Osteocyte (in vitro differentiated cells): ENCODE measurements around the gene TRIO. TPM values are rescaled to one million over a fixed set of nuclear protein-coding genes. Genes with fewer than 3 reads are reported as not detected.
"Not testable (repeated sequence)": the region's sequence is repeated elsewhere in the genome, so short reads cannot be mapped to it uniquely, and the experiment has no call there.

Source experiments
- DNase-seq: peaks from one replicate; pipeline ENCODE4 v3.0.0; 2021; ENCODE audit warnings: mixed read lengths; ENCODE audit not compliant: unreplicated experiment; ENCODE audit errors: extremely low spot score
- H3K27ac Mint-ChIP-seq: one replicate; pipeline ENCODE4 v1.8.0; 2021; ENCODE audit warnings: mild to moderate bottlenecking, mixed read lengths; ENCODE audit not compliant: unreplicated experiment
- H3K27me3 Mint-ChIP-seq: one replicate; pipeline ENCODE4 v1.8.0; 2021; ENCODE audit warnings: mixed read lengths; ENCODE audit not compliant: unreplicated experiment
- H3K36me3 Mint-ChIP-seq: one replicate; pipeline ENCODE4 v1.8.0; 2021; ENCODE audit warnings: mixed read lengths; ENCODE audit not compliant: unreplicated experiment
- H3K4me1 Mint-ChIP-seq: one replicate; pipeline ENCODE4 v1.8.0; 2021; ENCODE audit warnings: mixed read lengths; ENCODE audit not compliant: unreplicated experiment
- H3K4me3 Mint-ChIP-seq: one replicate; pipeline ENCODE4 v1.8.0; 2021; ENCODE audit warnings: mild to moderate bottlenecking, moderate library complexity, mixed read lengths; ENCODE audit not compliant: unreplicated experiment
- H3K9me3 Mint-ChIP-seq: one replicate; pipeline ENCODE4 v1.8.0; 2021; ENCODE audit warnings: mixed read lengths; ENCODE audit not compliant: unreplicated experiment
- CTCF ChIP-seq: fragments of 200-600 bp; sonication (generic); IDR thresholded peaks from 2 replicates; pipeline ENCODE4 v1.5.0; 2021; ENCODE audit warnings: antibody characterized with exemption, mild to moderate bottlenecking, moderate library complexity
- total RNA-seq: library from RNA; stranded (reverse); gene quantifications from 2 replicates; pipeline ENCODE4 v1.2.1, GENCODE V29; 2021

TRIO gene
- total RNA-seq, 1 donor from 2014 or later, result 336 TPM

GRCh38 chr5:14545308-14545707 is 402.2 kb downstream of the TRIO start:
- no peak for DNase-seq
- H3K27me3 Mint-ChIP-seq, result peaks cover 77% of the 10 kb centered on the region
- H3K4me1 Mint-ChIP-seq, result no peaks in the 10 kb centered on the region
- no peak for TF ChIP-seq CTCF
- H3K4me3 Mint-ChIP-seq, result no peak overlapping the region
- H3K27ac Mint-ChIP-seq, result no peak overlapping the region
- H3K36me3 Mint-ChIP-seq, result peaks cover 3% of the 10 kb centered on the region
- peaks cover 16% of the 10 kb centered on the region for H3K9me3 Mint-ChIP-seq

- Mint-ChIP-seq H3K9me3 (peaks cover 10% of the 10 kb centered on the region), H3K4me1 (no peaks in the 10 kb centered on the region), H3K27me3 (peaks cover 75% of the 10 kb centered on the region), H3K36me3 (peaks cover 3% of the 10 kb centered on the region), H3K27ac (no peak overlapping the region), H3K4me3 (no peak overlapping the region)
- TF ChIP-seq CTCF, result no peak
- DNase-seq, result no peak
These were observed 402.7 kb downstream of the TRIO start for GRCh38 chr5:14545862-14546261.

- Mint-ChIP-seq H3K27ac (no peak overlapping the region), H3K4me1 (no peaks in the 10 kb centered on the region), H3K4me3 (no peak overlapping the region), H3K27me3 (peaks cover 71% of the 10 kb centered on the region), H3K9me3 (no peaks in the 10 kb centered on the region), H3K36me3 (peaks cover 1% of the 10 kb centered on the region)
- TF ChIP-seq CTCF, result no peak
- no peak for DNase-seq
These were observed 404.5 kb downstream of the TRIO start for GRCh38 chr5:14547666-14548065.

- Mint-ChIP-seq H3K4me3 (no peak overlapping the region), H3K36me3 (peaks cover 1% of the 10 kb centered on the region), H3K27ac (no peak overlapping the region), H3K4me1 (no peaks in the 10 kb centered on the region), H3K9me3 (no peaks in the 10 kb centered on the region), H3K27me3 (peaks cover 60% of the 10 kb centered on the region)
- DNase-seq, result no peak
- TF ChIP-seq CTCF, result no peak
These were observed 408.1 kb downstream of the TRIO start for GRCh38 chr5:14551211-14551610.

- peaks cover 1% of the 10 kb centered on the region for H3K36me3 Mint-ChIP-seq
- H3K4me3 Mint-ChIP-seq, result no peak overlapping the region
- no peak overlapping the region for H3K27ac Mint-ChIP-seq
- no peaks in the 10 kb centered on the region for H3K9me3 Mint-ChIP-seq
- no peaks in the 10 kb centered on the region for H3K4me1 Mint-ChIP-seq
- no peak for TF ChIP-seq CTCF
- DNase-seq, result no peak
- H3K27me3 Mint-ChIP-seq, result peaks cover 53% of the 10 kb centered on the region
These were observed 408.9 kb downstream of the TRIO start for GRCh38 chr5:14552017-14552416.

- H3K9me3 Mint-ChIP-seq, DNase-seq, H3K4me1 Mint-ChIP-seq, H3K36me3 Mint-ChIP-seq, H3K27ac Mint-ChIP-seq, H3K4me3 Mint-ChIP-seq: not testable (repeated sequence)
- H3K27me3 Mint-ChIP-seq, result peaks cover 40% of the 10 kb centered on the region
These were observed 411.1 kb downstream of the TRIO start for GRCh38 chr5:14554288-14554687.
